ENCODE data around the gene DOCK2. TPM values are rescaled to one million over a fixed set of nuclear protein-coding genes. Genes with fewer than 3 reads are reported as not detected.

The DOCK2 gene
- total and polyA plus RNA-seq, 2 donors (not counting 1 experiment from before 2014, with no cell fraction given), result 112 to 330 TPM

DNA sequence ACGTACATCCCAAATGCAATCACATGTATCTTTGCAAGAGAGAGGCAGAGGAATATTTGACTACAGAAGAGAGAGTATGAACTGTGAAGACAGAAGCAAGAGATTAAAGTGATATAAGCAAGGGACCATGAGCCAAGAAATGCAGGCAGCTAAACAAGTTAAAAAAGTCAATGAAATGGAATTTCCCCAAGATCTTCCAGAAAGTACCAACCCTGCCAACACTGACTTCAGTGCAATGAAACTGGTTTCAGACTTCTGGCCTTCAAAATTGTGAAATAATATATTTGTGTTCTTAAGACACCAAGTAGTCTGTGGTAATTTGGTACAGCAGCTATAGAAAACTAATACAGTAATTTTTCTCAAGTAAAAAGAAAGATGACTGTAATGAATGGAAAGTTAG lies 489.6 kb downstream of the DOCK2 start:
- peaks cover 7 to 14% (median 10%) of the 10 kb centered on the region in 3 donors for H3K9me3 ChIP-seq (ENCODE audit: control extremely low read depth in 1 of 3, control insufficient read depth in 2 of 3, insufficient read depth in 1 of 3, low read length in 2 of 3)
- Mint-ChIP-seq H3K9me3 (ENCODE audit: insufficient read depth) (peaks cover 14% of the 10 kb centered on the region), H3K4me1 (no peaks in the 10 kb centered on the region), H3K4me3 (no peak overlapping the region), H3K27ac (no peak overlapping the region), H3K27me3 (peaks cover 7% of the 10 kb centered on the region)
- no peak overlapping the region for H3K4me3 ChIP-seq (ENCODE audit: control extremely low read depth in 1 of 5, extremely low read depth in 1 of 5, insufficient read depth in 1 of 5, low read depth in 2 of 5, low read length in 4 of 5)
- ChIA-PET POLR2A (no interaction called here), CTCF (no interaction called here)
- H3K27me3 ChIP-seq (replicated peaks in 1 of 4; ENCODE audit: control extremely low read depth in 1 of 4, control insufficient read depth in 3 of 4, insufficient read depth in 4 of 4, low read length in 3 of 4), result no peaks in the 10 kb centered on the region
- TF ChIP-seq, protein P1, sequence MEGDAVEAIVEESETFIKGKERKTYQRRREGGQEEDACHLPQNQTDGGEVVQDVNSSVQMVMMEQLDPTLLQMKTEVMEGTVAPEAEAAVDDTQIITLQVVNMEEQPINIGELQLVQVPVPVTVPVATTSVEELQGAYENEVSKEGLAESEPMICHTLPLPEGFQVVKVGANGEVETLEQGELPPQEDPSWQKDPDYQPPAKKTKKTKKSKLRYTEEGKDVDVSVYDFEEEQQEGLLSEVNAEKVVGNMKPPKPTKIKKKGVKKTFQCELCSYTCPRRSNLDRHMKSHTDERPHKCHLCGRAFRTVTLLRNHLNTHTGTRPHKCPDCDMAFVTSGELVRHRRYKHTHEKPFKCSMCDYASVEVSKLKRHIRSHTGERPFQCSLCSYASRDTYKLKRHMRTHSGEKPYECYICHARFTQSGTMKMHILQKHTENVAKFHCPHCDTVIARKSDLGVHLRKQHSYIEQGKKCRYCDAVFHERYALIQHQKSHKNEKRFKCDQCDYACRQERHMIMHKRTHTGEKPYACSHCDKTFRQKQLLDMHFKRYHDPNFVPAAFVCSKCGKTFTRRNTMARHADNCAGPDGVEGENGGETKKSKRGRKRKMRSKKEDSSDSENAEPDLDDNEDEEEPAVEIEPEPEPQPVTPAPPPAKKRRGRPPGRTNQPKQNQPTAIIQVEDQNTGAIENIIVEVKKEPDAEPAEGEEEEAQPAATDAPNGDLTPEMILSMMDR (IDR thresholded peaks at IDR 0.05), result no peak
- no peak for TF ChIP-seq EZH2 (IDR thresholded peaks at IDR 0.05; ENCODE audit: borderline replicate concordance, insufficient read depth, low read depth, low read length, poor library complexity, severe bottlenecking)
- H3K27ac ChIP-seq (ENCODE audit: low read length in 2 of 2), result no peak overlapping the region
- H2AFZ ChIP-seq (ENCODE audit: insufficient read depth, low read depth, low read length, poor library complexity, severe bottlenecking), result no peak overlapping the region
- ATAC-seq (ENCODE audit: low read depth) (no peak), DNase-seq (no peak)
- H3K79me2 ChIP-seq (ENCODE audit: control insufficient read depth, insufficient read depth, low read length), result no peaks in the 10 kb centered on the region
- no peaks in the 10 kb centered on the region for H3K36me3 ChIP-seq (replicated peaks in 1 of 2; ENCODE audit: control extremely low read depth in 1 of 2, control insufficient read depth in 1 of 2, extremely low read depth in 1 of 2, insufficient read depth in 2 of 2, low read length in 1 of 2)
- H3K4me2 ChIP-seq (replicated peaks; ENCODE audit: low read depth, low read length, poor library complexity, severe bottlenecking), result no peak overlapping the region
- intact Hi-C loops (cut with micrococcal nuclease), result no loop called here
- H3K4me1 ChIP-seq (ENCODE audit: control insufficient read depth in 2 of 2, insufficient read depth in 2 of 2, low read length in 2 of 2), result no peaks in the 10 kb centered on the region
- H3K9ac ChIP-seq (ENCODE audit: low read length), result no peak overlapping the region
- H4K20me1 ChIP-seq (ENCODE audit: control insufficient read depth, insufficient read depth, low read length, poor library complexity, severe bottlenecking), result no peaks in the 10 kb centered on the region
- WGBS (ENCODE audit: insufficient coverage), result no CpG with 5 or more reads among the region's 1 CpG

DNA sequence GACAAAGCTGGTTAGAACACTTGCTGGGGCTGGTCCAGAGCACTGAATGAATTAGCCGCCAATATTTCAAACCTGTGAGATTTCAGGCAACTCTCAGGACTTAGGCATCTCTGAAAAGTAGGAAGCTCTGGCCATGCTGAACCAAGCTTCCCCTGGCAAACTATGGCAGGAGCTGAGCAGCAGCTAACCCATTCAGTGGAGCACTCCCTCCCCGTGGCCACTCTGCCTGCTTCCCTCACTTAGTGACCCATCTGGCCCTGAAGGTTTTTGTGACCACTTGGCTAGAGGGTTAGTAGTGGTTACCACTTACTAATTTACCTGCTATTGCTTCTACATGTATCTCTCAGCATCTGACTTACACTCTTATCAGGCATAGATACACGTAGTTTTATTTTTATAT lies 494.2 kb downstream of the DOCK2 start:
- CTCF ChIA-PET, result no interaction called here

More for the DNA sequence above, 494.2 kb downstream of the DOCK2 start:
- no peak overlapping the region for H2AFZ ChIP-seq (ENCODE audit: insufficient read depth, low read depth, low read length, poor library complexity, severe bottlenecking)
- no peaks in the 10 kb centered on the region for H3K79me2 ChIP-seq (ENCODE audit: control insufficient read depth, insufficient read depth, low read length)
- no peak overlapping the region for H3K4me3 ChIP-seq (ENCODE audit: control extremely low read depth in 1 of 5, extremely low read depth in 1 of 5, insufficient read depth in 1 of 5, low read depth in 2 of 5, low read length in 4 of 5)
- no peak for TF ChIP-seq EZH2 (IDR thresholded peaks at IDR 0.05; ENCODE audit: borderline replicate concordance, insufficient read depth, low read depth, low read length, poor library complexity, severe bottlenecking)
- TF ChIP-seq, protein P1 (IDR thresholded peaks at IDR 0.05), result no peak
- no peak overlapping the region for H3K9ac ChIP-seq (ENCODE audit: low read length)
- Mint-ChIP-seq H3K4me3 (no peak overlapping the region), H3K9me3 (ENCODE audit: insufficient read depth) (peaks cover 6% of the 10 kb centered on the region), H3K4me1 (no peaks in the 10 kb centered on the region), H3K27ac (no peak overlapping the region), H3K27me3 (peaks cover 16% of the 10 kb centered on the region)
- H3K36me3 ChIP-seq (replicated peaks in 1 of 2; ENCODE audit: control extremely low read depth in 1 of 2, control insufficient read depth in 1 of 2, extremely low read depth in 1 of 2, insufficient read depth in 2 of 2, low read length in 1 of 2), result no peaks in the 10 kb centered on the region
- H3K27ac ChIP-seq (ENCODE audit: low read length in 2 of 2), result no peak overlapping the region
- intact Hi-C loops (cut with micrococcal nuclease), result no loop called here
- H3K27me3 ChIP-seq (replicated peaks in 1 of 4; ENCODE audit: control extremely low read depth in 1 of 4, control insufficient read depth in 3 of 4, insufficient read depth in 4 of 4, low read length in 3 of 4), result no peaks in the 10 kb centered on the region
- no peak overlapping the region for H3K4me2 ChIP-seq (replicated peaks; ENCODE audit: low read depth, low read length, poor library complexity, severe bottlenecking)
- POLR2A ChIA-PET, result no interaction called here
- DNase-seq (no peak), ATAC-seq (ENCODE audit: low read depth) (no peak)
- no peaks in the 10 kb centered on the region for H3K4me1 ChIP-seq (ENCODE audit: control insufficient read depth in 2 of 2, insufficient read depth in 2 of 2, low read length in 2 of 2)
- 91% methylated on average over 2 of the region's 3 CpGs for WGBS (ENCODE audit: insufficient coverage)
- peaks cover 0 to 6% (median 6%) of the 10 kb centered on the region in 3 donors for H3K9me3 ChIP-seq (ENCODE audit: control extremely low read depth in 1 of 3, control insufficient read depth in 2 of 3, insufficient read depth in 1 of 3, low read length in 2 of 3)
- no peaks in the 10 kb centered on the region for H4K20me1 ChIP-seq (ENCODE audit: control insufficient read depth, insufficient read depth, low read length, poor library complexity, severe bottlenecking)
